Parathyroid adenoma (tissue), 2 donors: Measurements from ENCODE around the gene FAM83B.

Experiments
- H2AFZ ChIP-seq: fragments of 300-600 bp; sonication (generic); one replicate; pipeline ENCODE4 v1.7.0; 2017; ENCODE audit warnings: antibody characterized with exemption, mild to moderate bottlenecking
- H3K27ac ChIP-seq: fragments of 300-600 bp; sonication (generic); one replicate; pipeline ENCODE4 v1.7.0; 2017
- H3K27me3 ChIP-seq: fragments of 300-600 bp; sonication (generic); one replicate; pipeline ENCODE4 v1.7.0; 2017; ENCODE audit warnings: low read length; ENCODE audit not compliant: control insufficient read depth, insufficient read depth
- H3K36me3 ChIP-seq: fragments of 300-600 bp; sonication (generic); one replicate; pipeline ENCODE4 v1.7.0; 2017; ENCODE audit warnings: low read length; ENCODE audit not compliant: control insufficient read depth, insufficient read depth
- H3K4me1 ChIP-seq: fragments of 300-600 bp; sonication (generic); one replicate; pipeline ENCODE4 v1.7.0; 2017; ENCODE audit warnings: control low read depth
- H3K4me2 ChIP-seq: fragments of 300-600 bp; sonication (generic); one replicate; pipeline ENCODE4 v1.7.0; 2017; ENCODE audit warnings: low read length
- H3K4me3 ChIP-seq: fragments of 300-600 bp; sonication (generic); one replicate; pipeline ENCODE4 v1.7.0; 2017; ENCODE audit warnings: low read depth, low read length
- H3K79me2 ChIP-seq: fragments of 300-600 bp; sonication (generic); one replicate; pipeline ENCODE4 v1.7.0; 2017; ENCODE audit warnings: control low read depth
- H3K9ac ChIP-seq: fragments of 300-600 bp; sonication (generic); one replicate; pipeline ENCODE4 v1.7.0; 2017; ENCODE audit warnings: mild to moderate bottlenecking
- H3K9me3 ChIP-seq: fragments of 300-600 bp; sonication (generic); one replicate; pipeline ENCODE4 v1.7.0; 2017; ENCODE audit warnings: low read length; ENCODE audit not compliant: control insufficient read depth
- CTCF ChIP-seq: fragments of 300-600 bp; sonication (generic); IDR thresholded peaks from one replicate; pipeline ENCODE4 v1.7.0; 2017; ENCODE audit warnings: antibody characterized with exemption, mild to moderate bottlenecking
- donor health status: primary hyperparathyroidism.

FAM83B gene

GRCh38 chr6:54856129-54856528 is 9.6 kb downstream of the FAM83B start:
- H3K36me3 ChIP-seq, result no peaks in the 10 kb centered on the region
- H3K79me2 ChIP-seq, result no peaks in the 10 kb centered on the region
- no peak overlapping the region for H2AFZ ChIP-seq
- no peak for TF ChIP-seq CTCF
- no peaks in the 10 kb centered on the region for H3K9me3 ChIP-seq
- no peak overlapping the region for H3K4me3 ChIP-seq
- no peaks in the 10 kb centered on the region for H3K4me1 ChIP-seq
- no peak overlapping the region for H3K27ac ChIP-seq
- no peak overlapping the region for H3K9ac ChIP-seq
- H3K4me2 ChIP-seq, result no peak overlapping the region
- H3K27me3 ChIP-seq, result no peaks in the 10 kb centered on the region

- Histone ChIP-seq H3K79me2 (no peaks in the 10 kb centered on the region), H3K4me2 (no peak overlapping the region), H3K4me3 (no peak overlapping the region), H3K4me1 (no peaks in the 10 kb centered on the region), H3K9ac (no peak overlapping the region), H3K9me3 (no peaks in the 10 kb centered on the region), H3K27ac (no peak overlapping the region), H3K27me3 (no peaks in the 10 kb centered on the region), H2AFZ (no peak overlapping the region), H3K36me3 (no peaks in the 10 kb centered on the region)
- TF ChIP-seq CTCF, result no peak
These were observed 13.6 kb downstream of the FAM83B start for GRCh38 chr6:54860132-54860531.

GRCh38 chr6:54860739-54861138 is 14.2 kb downstream of the FAM83B start:
- Histone ChIP-seq H3K79me2 (no peaks in the 10 kb centered on the region), H3K27ac (no peak overlapping the region), H3K27me3 (no peaks in the 10 kb centered on the region), H3K4me3 (no peak overlapping the region), H3K4me1 (no peaks in the 10 kb centered on the region), H3K9ac (no peak overlapping the region), H3K4me2 (no peak overlapping the region), H2AFZ (no peak overlapping the region), H3K36me3 (no peaks in the 10 kb centered on the region), H3K9me3 (no peaks in the 10 kb centered on the region)
- no peak for TF ChIP-seq CTCF

- no peaks in the 10 kb centered on the region for H3K9me3 ChIP-seq
- no peak overlapping the region for H3K9ac ChIP-seq
- H3K79me2 ChIP-seq, result no peaks in the 10 kb centered on the region
- H3K27me3 ChIP-seq, result no peaks in the 10 kb centered on the region
- H3K4me3 ChIP-seq, result no peak overlapping the region
- no peak for TF ChIP-seq CTCF
- no peaks in the 10 kb centered on the region for H3K4me1 ChIP-seq
- no peaks in the 10 kb centered on the region for H3K36me3 ChIP-seq
- no peak overlapping the region for H2AFZ ChIP-seq
- no peak overlapping the region for H3K27ac ChIP-seq
- no peak overlapping the region for H3K4me2 ChIP-seq
These were observed 15.5 kb downstream of the FAM83B start for GRCh38 chr6:54861905-54862616.

GRCh38 chr6:54864272-54864671 is 17.7 kb downstream of the FAM83B start:
- H3K36me3 ChIP-seq, result no peaks in the 10 kb centered on the region
- no peaks in the 10 kb centered on the region for H3K4me1 ChIP-seq
- no peak overlapping the region for H3K4me3 ChIP-seq
- no peaks in the 10 kb centered on the region for H3K9me3 ChIP-seq
- TF ChIP-seq CTCF, result no peak
- no peaks in the 10 kb centered on the region for H3K79me2 ChIP-seq
- no peak overlapping the region for H3K27ac ChIP-seq
- no peak overlapping the region for H3K9ac ChIP-seq
- no peaks in the 10 kb centered on the region for H3K27me3 ChIP-seq
- no peak overlapping the region for H3K4me2 ChIP-seq
- H2AFZ ChIP-seq, result no peak overlapping the region
